CD8-positive, alpha-beta memory T cell (primary cell): ENCODE data around the gene SLC9B2. TPM values are rescaled to one million over a fixed set of nuclear protein-coding genes. Genes with fewer than 3 reads are reported as not detected.
"Not testable (repeated sequence)": the region's sequence is repeated elsewhere in the genome, so short reads cannot be mapped to it uniquely, and the experiment has no call there.

Source experiments
- CTCF ChIA-PET: fragments of 350-600 bp; sonication (Branson Sonifier 250); formaldehyde crosslinking; loops from one replicate; lab custom pipeline; 2021; ENCODE audit warnings: antibody characterized with exemption; lab: Charles Lee
- POLR2A ChIA-PET: fragments of 350-600 bp; sonication (Branson Sonifier 250); formaldehyde crosslinking; loops from one replicate; lab custom pipeline; 2021; ENCODE audit warnings: antibody characterized with exemption; lab: Charles Lee
- DNase-seq, 5 donors: peaks; one replicate each; pipeline versions ENCODE4 v3.0.0 to v3.0.0-alpha.2; 2020 to 2022; ENCODE audit warnings: mixed read lengths in 1 of 5
- H3K27ac ChIP-seq: one replicate; pipeline ENCODE4 v1.7.0; 2013; ENCODE audit warnings: low read depth, mild to moderate bottlenecking, low read length, moderate library complexity
- H3K27me3 ChIP-seq: 2 replicates; pipeline ENCODE4 v1.7.0; 2013; ENCODE audit warnings: low read length, mild to moderate bottlenecking; ENCODE audit not compliant: insufficient read depth, poor library complexity, severe bottlenecking
- H3K36me3 ChIP-seq: 2 replicates; pipeline ENCODE4 v1.7.0; 2013; ENCODE audit warnings: mild to moderate bottlenecking, low read length, moderate library complexity; ENCODE audit not compliant: insufficient read depth
- H3K4me1 ChIP-seq: 2 replicates; pipeline ENCODE4 v1.7.0; 2013; ENCODE audit warnings: mild to moderate bottlenecking, low read length, moderate library complexity; ENCODE audit not compliant: insufficient read depth
- H3K4me3 ChIP-seq: 2 replicates; pipeline ENCODE4 v1.7.0; 2013; ENCODE audit warnings: mild to moderate bottlenecking, low read length
- H3K9me3 ChIP-seq: 2 replicates; pipeline ENCODE4 v1.7.0; 2013; ENCODE audit warnings: mild to moderate bottlenecking, low read length
- H3K27ac Mint-ChIP-seq, 8 donors: one replicate each; pipeline ENCODE4 v1.8.0; 2020 to 2021; ENCODE audit warnings: mixed read lengths in 8 of 8, mild to moderate bottlenecking in 6 of 8, inconsistent platforms in 3 of 8, moderate library complexity in 3 of 8
- H3K27me3 Mint-ChIP-seq, 2 donors: one replicate each; pipeline ENCODE4 v1.8.0; 2020 to 2021; ENCODE audit warnings: mixed read lengths in 2 of 2, mild to moderate bottlenecking in 1 of 2, moderate library complexity in 1 of 2
- H3K36me3 Mint-ChIP-seq, 3 donors: one replicate each; pipeline ENCODE4 v1.8.0; 2020 to 2021; ENCODE audit warnings: mixed read lengths in 3 of 3, inconsistent platforms in 1 of 3, mild to moderate bottlenecking in 1 of 3
- H3K4me1 Mint-ChIP-seq, 3 donors: one replicate each; pipeline ENCODE4 v1.8.0; 2020 to 2021; ENCODE audit warnings: mixed read lengths in 3 of 3, inconsistent platforms in 1 of 3, mild to moderate bottlenecking in 1 of 3
- H3K4me3 Mint-ChIP-seq, 7 donors: one replicate each; pipeline ENCODE4 v1.8.0; 2020 to 2021; ENCODE audit warnings: mixed read lengths in 7 of 7, mild to moderate bottlenecking in 6 of 7, moderate library complexity in 4 of 7, inconsistent platforms in 2 of 7
- H3K9me3 Mint-ChIP-seq, 5 donors: one replicate each; pipeline ENCODE4 v1.8.0; 2020 to 2022; ENCODE audit warnings: mixed read lengths in 5 of 5, mild to moderate bottlenecking in 3 of 5, moderate library complexity in 2 of 5, inconsistent platforms in 1 of 5
- polyA plus RNA-seq: library from polyadenylated mRNA; unstranded; fragments of 300-500 nt; fragmentation: Illumina TruSeq; gene quantifications from one replicate; pipeline ENCODE4 v1.2.3, GENCODE V29; 2021
- total RNA-seq, 2 experiments: library from RNA; stranded (reverse); gene quantifications; one replicate each; pipeline ENCODE4 v1.2.3, GENCODE V29; 2021

Gene SLC9B2
- total and polyA plus RNA-seq, 3 experiments from 2014 or later: 19.1 to 37.0 (median 35.8) TPM

- no peak overlapping the region for H3K4me3 Mint-ChIP-seq
- ChIA-PET CTCF (interaction anchor here (1.0 to 1.2 kb wide), 2 partner anchors 89 to 563 kb away, joined by 3 to 6 read pairs; no protein-coding TSS in a partner anchor), POLR2A (no interaction called here)
- no peaks in the 10 kb centered on the region for H3K4me1 ChIP-seq
- no peak overlapping the region for H3K4me3 ChIP-seq
- no peaks in the 10 kb centered on the region for H3K9me3 ChIP-seq
- H3K9me3 Mint-ChIP-seq: no peaks in the 10 kb centered on the region
- H3K4me1 Mint-ChIP-seq: no peaks in the 10 kb centered on the region
- no peak for DNase-seq
- H3K36me3 Mint-ChIP-seq: no peaks in the 10 kb centered on the region
- H3K27me3 ChIP-seq: no peaks in the 10 kb centered on the region
- no peaks in the 10 kb centered on the region for H3K27me3 Mint-ChIP-seq
- H3K36me3 ChIP-seq: no peaks in the 10 kb centered on the region
- no peak overlapping the region for H3K27ac Mint-ChIP-seq
- no peak overlapping the region for H3K27ac ChIP-seq
Observed at GRCh38 chr4:103011378-103012025, 65.1 kb downstream of the SLC9B2 start.

DNA sequence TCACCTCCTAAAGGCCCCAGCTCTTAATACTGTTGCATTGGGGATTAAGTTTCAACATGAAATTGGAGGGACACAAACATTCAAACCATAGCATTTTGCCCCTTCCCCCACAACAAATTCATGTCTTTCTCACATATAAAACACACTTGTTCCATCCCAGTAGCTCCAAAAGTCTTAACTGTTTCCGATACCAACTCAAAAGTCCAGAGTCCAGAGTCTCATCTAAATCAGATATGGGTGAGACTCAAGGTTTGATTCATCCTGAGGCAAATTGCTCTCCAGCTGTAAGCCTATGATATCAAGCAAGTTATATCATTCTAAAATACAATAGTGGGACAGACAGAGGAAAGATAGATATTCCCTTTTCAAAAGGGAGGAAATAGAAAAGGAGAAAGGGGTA is 65.8 kb downstream of the SLC9B2 start:
- no peak overlapping the region for H3K27ac ChIP-seq
- Mint-ChIP-seq H3K9me3 (no peaks in the 10 kb centered on the region), H3K27ac (peak overlapping the region in 1 of 8 donors; percentile 8), H3K4me3 (no peak overlapping the region), H3K4me1 (no peaks in the 10 kb centered on the region), H3K36me3 (no peaks in the 10 kb centered on the region), H3K27me3 (no peaks in the 10 kb centered on the region)
- H3K4me1 ChIP-seq: no peaks in the 10 kb centered on the region
- no peak overlapping the region for H3K4me3 ChIP-seq
- POLR2A ChIA-PET: no interaction called here
- CTCF ChIA-PET: interaction anchor here (1.0 to 1.2 kb wide), 2 partner anchors 90 to 562 kb away, joined by 3 to 6 read pairs; no protein-coding TSS in a partner anchor
- no peak for DNase-seq
- H3K36me3 ChIP-seq: no peaks in the 10 kb centered on the region
- no peaks in the 10 kb centered on the region for H3K9me3 ChIP-seq
- no peaks in the 10 kb centered on the region for H3K27me3 ChIP-seq

DNA sequence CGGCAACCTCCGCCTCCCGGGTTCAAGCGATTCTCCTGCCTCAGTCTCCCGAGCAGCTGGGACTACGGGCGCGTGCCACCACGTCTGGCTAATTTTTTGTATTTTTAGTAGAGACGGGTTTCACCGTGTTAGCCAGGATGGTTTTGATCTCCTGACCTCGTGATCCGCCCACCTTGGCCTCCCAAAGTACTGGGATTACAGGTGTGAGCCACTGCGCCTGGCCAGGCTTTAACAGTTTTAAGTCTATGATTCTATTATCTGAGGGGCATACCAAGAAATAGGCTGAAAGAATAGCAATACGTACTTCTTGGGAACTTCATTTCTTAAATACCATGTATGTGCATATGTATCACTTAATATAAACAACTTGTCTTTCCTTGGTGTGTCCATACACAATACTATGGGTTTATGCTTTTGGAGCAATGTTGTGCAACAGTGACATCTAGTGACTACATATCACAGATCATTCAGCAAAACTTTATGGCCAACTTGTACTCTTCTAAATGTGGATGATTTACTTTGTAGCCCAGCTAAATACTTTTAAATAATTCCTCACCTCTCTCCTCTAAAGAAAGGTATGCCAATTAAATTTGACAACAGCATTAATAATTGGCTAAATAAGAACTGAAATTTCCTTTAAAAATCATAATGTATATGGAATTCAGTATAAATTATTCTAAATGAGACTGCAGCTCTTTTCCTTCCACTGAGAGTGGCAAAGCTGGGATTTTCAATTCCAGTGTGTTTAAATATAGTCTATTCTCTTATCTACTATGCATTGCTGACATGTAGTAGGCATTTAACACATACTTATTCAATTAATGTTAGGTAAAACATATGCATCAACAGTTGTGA is 67.5 kb downstream of the SLC9B2 start:
- ChIA-PET POLR2A (no interaction called here), CTCF (interaction anchor here (0.7 to 1.6 kb wide), 14 partner anchors 11 to 582 kb away, joined by 3 to 9 read pairs (median 3); no protein-coding TSS in a partner anchor)
- H3K4me3 ChIP-seq: no peak overlapping the region
- H3K4me1 Mint-ChIP-seq: no peaks in the 10 kb centered on the region
- no peak overlapping the region for H3K27ac Mint-ChIP-seq
- H3K9me3 ChIP-seq: no peaks in the 10 kb centered on the region
- H3K36me3 ChIP-seq: no peaks in the 10 kb centered on the region
- H3K4me1 ChIP-seq: no peaks in the 10 kb centered on the region
- H3K27ac ChIP-seq: no peak overlapping the region
- DNase-seq: peak in 2 of 5 donors; percentile 46 to 54
- no peaks in the 10 kb centered on the region for H3K27me3 Mint-ChIP-seq
- H3K9me3 Mint-ChIP-seq: no peaks in the 10 kb centered on the region
- no peaks in the 10 kb centered on the region for H3K36me3 Mint-ChIP-seq
- no peaks in the 10 kb centered on the region for H3K27me3 ChIP-seq
- H3K4me3 Mint-ChIP-seq: no peak overlapping the region

GRCh38 chr4:103002551-103002950 is 74.0 kb downstream of the SLC9B2 start:
- ChIA-PET CTCF (interaction anchor here (1.1 kb wide), 1 partner anchor 377 kb away, joined by 3 read pairs; no protein-coding TSS in a partner anchor), POLR2A (no interaction called here)
- DNase-seq: no peak
- no peaks in the 10 kb centered on the region for H3K4me1 ChIP-seq
- peaks cover 3 to 22% (median 10%) of the 10 kb centered on the region in 3 donors for H3K36me3 Mint-ChIP-seq
- H3K27me3 ChIP-seq: no peaks in the 10 kb centered on the region
- peaks cover 0 to 6% (median 0%) of the 10 kb centered on the region in 5 donors for H3K9me3 Mint-ChIP-seq
- no peaks in the 10 kb centered on the region for H3K4me1 Mint-ChIP-seq
- H3K4me3 ChIP-seq: no peak overlapping the region
- no peak overlapping the region for H3K27ac Mint-ChIP-seq
- no peak overlapping the region for H3K27ac ChIP-seq
- H3K4me3 Mint-ChIP-seq: no peak overlapping the region
- no peaks in the 10 kb centered on the region for H3K9me3 ChIP-seq
- H3K36me3 ChIP-seq: no peaks in the 10 kb centered on the region
- H3K27me3 Mint-ChIP-seq: no peaks in the 10 kb centered on the region

DNA sequence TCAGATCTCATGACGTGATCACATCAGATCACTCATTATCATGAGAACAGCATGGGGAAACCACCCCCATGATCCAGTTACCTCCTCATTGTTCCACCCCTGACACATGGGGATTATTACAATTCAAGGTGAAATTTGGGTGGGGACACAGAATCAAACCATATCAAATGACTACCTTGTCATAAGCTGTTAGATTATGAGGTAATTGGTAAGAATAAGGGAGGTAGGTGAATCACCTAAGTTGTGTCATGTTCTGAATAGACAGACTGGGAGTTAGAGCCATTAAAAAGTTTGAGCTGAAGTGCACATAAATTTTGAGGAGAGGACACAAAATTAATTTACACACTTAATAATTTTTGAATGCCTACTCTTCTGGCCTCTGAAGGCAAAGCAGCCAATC is 81.8 kb downstream of the SLC9B2 start:
- H3K27me3 ChIP-seq: no peaks in the 10 kb centered on the region
- no peak overlapping the region for H3K27ac Mint-ChIP-seq
- H3K36me3 Mint-ChIP-seq: peaks cover 3 to 20% (median 9%) of the 10 kb centered on the region in 3 donors
- no peaks in the 10 kb centered on the region for H3K4me1 ChIP-seq
- H3K4me3 Mint-ChIP-seq: no peak overlapping the region
- peaks cover 0 to 1% of the 10 kb centered on the region in 2 donors for H3K27me3 Mint-ChIP-seq
- no peak for DNase-seq
- no peak overlapping the region for H3K27ac ChIP-seq
- H3K9me3 Mint-ChIP-seq: peaks cover 0 to 8% (median 7%) of the 10 kb centered on the region in 5 donors
- H3K9me3 ChIP-seq: no peaks in the 10 kb centered on the region
- H3K4me1 Mint-ChIP-seq: no peaks in the 10 kb centered on the region
- H3K36me3 ChIP-seq: no peaks in the 10 kb centered on the region
- ChIA-PET CTCF (no interaction called here), POLR2A (no interaction called here)
- H3K4me3 ChIP-seq: no peak overlapping the region

GRCh38 chr4:102993985-102994384 is 82.6 kb downstream of the SLC9B2 start:
- H3K27me3 ChIP-seq, H3K4me1 ChIP-seq, CTCF ChIA-PET, H3K27ac ChIP-seq, H3K4me3 Mint-ChIP-seq, H3K36me3 ChIP-seq, H3K9me3 Mint-ChIP-seq, POLR2A ChIA-PET, H3K4me3 ChIP-seq, H3K27ac Mint-ChIP-seq, H3K27me3 Mint-ChIP-seq, DNase-seq, H3K4me1 Mint-ChIP-seq, H3K9me3 ChIP-seq: not testable (repeated sequence)
- peaks cover 3 to 19% (median 9%) of the 10 kb centered on the region in 3 donors for H3K36me3 Mint-ChIP-seq

- ChIA-PET POLR2A (no interaction called here), CTCF (no interaction called here)
- Mint-ChIP-seq H3K27ac (peak overlapping the region in 1 of 8 donors; percentile 64), H3K27me3 (peaks cover 0 to 1% of the 10 kb centered on the region in 2 donors), H3K9me3 (peaks cover 0 to 2% (median 2%) of the 10 kb centered on the region in 5 donors), H3K4me3 (no peak overlapping the region), H3K4me1 (no peaks in the 10 kb centered on the region), H3K36me3 (peaks cover 0 to 22% (median 15%) of the 10 kb centered on the region in 3 donors)
- H3K9me3 ChIP-seq: no peaks in the 10 kb centered on the region
- no peaks in the 10 kb centered on the region for H3K27me3 ChIP-seq
- no peaks in the 10 kb centered on the region for H3K36me3 ChIP-seq
- no peak overlapping the region for H3K27ac ChIP-seq
- no peak for DNase-seq
- H3K4me3 ChIP-seq: no peak overlapping the region
- no peaks in the 10 kb centered on the region for H3K4me1 ChIP-seq
Observed at GRCh38 chr4:102988429-102989020, 88.0 kb downstream of the SLC9B2 start.

- no peak for DNase-seq
- no peaks in the 10 kb centered on the region for H3K9me3 ChIP-seq
- no peaks in the 10 kb centered on the region for H3K27me3 ChIP-seq
- no peaks in the 10 kb centered on the region for H3K36me3 ChIP-seq
- no peak overlapping the region for H3K27ac Mint-ChIP-seq
- no peaks in the 10 kb centered on the region for H3K4me1 Mint-ChIP-seq
- POLR2A ChIA-PET: no interaction called here
- no peak overlapping the region for H3K4me3 Mint-ChIP-seq
- H3K4me3 ChIP-seq: no peak overlapping the region
- no peaks in the 10 kb centered on the region for H3K27me3 Mint-ChIP-seq
- H3K36me3 Mint-ChIP-seq: peaks cover 0 to 13% (median 2%) of the 10 kb centered on the region in 3 donors
- no peak overlapping the region for H3K27ac ChIP-seq
- H3K4me1 ChIP-seq: no peaks in the 10 kb centered on the region
- CTCF ChIA-PET: no interaction called here
- H3K9me3 Mint-ChIP-seq: peaks cover 0 to 8% (median 3%) of the 10 kb centered on the region in 5 donors
Observed at GRCh38 chr4:102981005-102981404, 95.6 kb downstream of the SLC9B2 start.
